ENCODE measurements around the gene OSTF1. TPM values are rescaled to one million over a fixed set of nuclear protein-coding genes. Genes with fewer than 3 reads are reported as not detected.

Gene OSTF1
- total RNA-seq, 2 experiments from 2014 or later, result 37.3 to 58.1 TPM

DNA sequence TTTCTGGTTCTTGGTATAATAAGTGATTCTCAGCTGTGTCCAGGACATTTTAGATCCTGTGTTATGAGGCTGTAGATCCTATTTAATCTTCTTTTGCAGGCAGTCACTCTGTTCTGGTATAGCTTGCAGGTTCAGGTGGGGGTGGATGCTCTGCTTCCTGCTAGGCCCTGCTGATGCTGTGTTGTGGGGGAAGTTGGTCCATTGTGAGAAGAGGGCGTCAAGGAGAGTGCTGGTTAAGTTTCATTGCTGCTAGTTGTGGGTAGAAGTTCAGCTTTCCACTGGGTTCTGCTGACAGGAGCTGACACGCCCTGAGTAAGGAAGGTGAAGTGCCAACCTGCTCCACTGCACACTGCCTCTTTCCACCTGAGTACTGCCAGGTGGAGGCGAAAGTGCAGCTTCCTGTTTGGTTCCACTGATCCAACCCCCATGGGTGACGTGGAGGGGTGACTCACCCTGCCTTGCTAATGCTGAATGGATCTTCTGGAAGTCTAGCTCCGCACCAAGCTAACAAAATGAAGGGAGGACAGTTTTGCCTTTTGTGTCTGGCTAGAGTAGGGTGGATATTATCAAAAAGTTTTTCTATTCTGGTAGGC, 16.7 kb upstream of the OSTF1 start:
- ChIA-PET CTCF (ENCODE audit: unreplicated experiment) (interaction anchor here (1.0 to 1.3 kb wide), 2 partner anchors 46 to 298 kb away, joined by 3 to 4 read pairs; no protein-coding TSS in a partner anchor), POLR2A (interaction anchor here (0.9 to 2.6 kb wide), 3 partner anchors 14 to 44 kb away, joined by 3 to 22 read pairs (median 6); partner anchors contain the start of gene CARNMT1)
- peak overlapping the region; percentile 12; the same call in 1 of the 2 replicates for H2AFZ ChIP-seq (ENCODE audit: low read length)
- no peak overlapping the region for H3K4me3 ChIP-seq (ENCODE audit: low read depth, low read length, poor library complexity, severe bottlenecking)
- peak overlapping the region; percentile 27 for H3K4me2 ChIP-seq (ENCODE audit: low read length)
- H3K27ac ChIP-seq (ENCODE audit: low read depth, low read length, poor library complexity, severe bottlenecking), result peak overlapping the region; percentile 4
- no TSS peak for BruUV-seq (replicated peaks)
- peak; percentile 60 for DNase-seq (ENCODE audit: low spot score)
- intact Hi-C loops (cut with micrococcal nuclease; ENCODE audit: unreplicated experiment), result no loop called here
- peaks cover 6% of the 10 kb centered on the region; the same call in 1 of the 2 replicates for H3K36me3 ChIP-seq (ENCODE audit: insufficient read depth, low read length)
- TF ChIP-seq EZH2phosphoT487 (IDR thresholded peaks at IDR 0.05; ENCODE audit: borderline replicate concordance, low read depth, low read length), result no peak
- TF ChIP-seq CTCF (conservative IDR thresholded peaks at IDR 0.05; ENCODE audit: low read length), result no peak
- no peaks in the 10 kb centered on the region for H3K79me2 ChIP-seq (ENCODE audit: insufficient read depth, low read depth, low read length)
- H4K20me1 ChIP-seq (ENCODE audit: insufficient read depth, low read length), result no peaks in the 10 kb centered on the region
- no peaks in the 10 kb centered on the region for H3K9me3 ChIP-seq (ENCODE audit: low read length)
- H3K9me2 ChIP-seq (ENCODE audit: insufficient read depth, low read length), result no peaks in the 10 kb centered on the region
- H3K4me1 ChIP-seq (ENCODE audit: insufficient read depth, low read length, poor library complexity, severe bottlenecking), result peaks cover 13% of the 10 kb centered on the region

DNA sequence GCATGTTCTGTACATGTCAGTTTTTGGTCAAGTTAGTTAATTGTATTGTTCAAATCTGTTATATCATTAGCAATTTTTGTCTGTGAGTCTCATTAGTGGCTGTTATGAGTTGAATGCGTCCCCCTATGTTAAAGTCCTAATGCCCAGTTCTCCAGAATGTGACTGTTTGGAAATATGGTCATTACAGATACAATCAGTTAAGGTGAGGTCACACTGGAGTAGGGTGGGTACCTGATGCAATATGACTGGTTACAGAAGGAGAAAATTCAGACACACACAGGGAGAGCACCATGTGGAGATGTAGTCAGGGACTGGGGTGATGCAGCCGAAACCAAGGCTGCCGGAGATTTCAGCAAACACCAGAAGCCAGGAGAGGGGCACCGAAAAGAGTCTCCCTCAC, 15.4 kb upstream of the OSTF1 start:
- BruUV-seq (replicated peaks), result no TSS peak
- intact Hi-C loops (cut with micrococcal nuclease; ENCODE audit: unreplicated experiment), result no loop called here
- no peaks in the 10 kb centered on the region for H3K9me3 ChIP-seq (ENCODE audit: low read length)

More for the DNA sequence above, 15.4 kb upstream of the OSTF1 start:
- CTCF ChIA-PET (ENCODE audit: unreplicated experiment), result interaction anchor here (1.3 kb wide), 1 partner anchor 47 kb away, joined by 4 read pairs; no protein-coding TSS in a partner anchor
- POLR2A ChIA-PET, result interaction anchor here (0.6 kb wide), 1 partner anchor 111 kb away, joined by 4 read pairs; no protein-coding TSS in a partner anchor
- Histone ChIP-seq H3K36me3 (ENCODE audit: insufficient read depth, low read length) (peaks cover 6% of the 10 kb centered on the region; the same call in 1 of the 2 replicates), H3K27ac (ENCODE audit: low read depth, low read length, poor library complexity, severe bottlenecking) (no peak overlapping the region), H2AFZ (ENCODE audit: low read length) (no peak overlapping the region), H3K4me1 (ENCODE audit: insufficient read depth, low read length, poor library complexity, severe bottlenecking) (peaks cover 13% of the 10 kb centered on the region), H4K20me1 (ENCODE audit: insufficient read depth, low read length) (no peaks in the 10 kb centered on the region), H3K9me2 (ENCODE audit: insufficient read depth, low read length) (no peaks in the 10 kb centered on the region), H3K4me2 (ENCODE audit: low read length) (no peak overlapping the region), H3K79me2 (ENCODE audit: insufficient read depth, low read depth, low read length) (no peaks in the 10 kb centered on the region), H3K4me3 (ENCODE audit: low read depth, low read length, poor library complexity, severe bottlenecking) (no peak overlapping the region)
- TF ChIP-seq EZH2phosphoT487 (IDR thresholded peaks at IDR 0.05; ENCODE audit: borderline replicate concordance, low read depth, low read length) (no peak), CTCF (conservative IDR thresholded peaks at IDR 0.05; ENCODE audit: low read length) (no peak)
- DNase-seq (ENCODE audit: low spot score), result no peak

Measured in OCI-LY7 (cell line).